NT2/D1 (cell line): ENCODE measurements around the gene TAAR9.

Experiments used
- DNase-seq: peaks from one replicate; pipeline ENCODE4 v3.0.0-alpha.2; 2011; ENCODE audit warnings: low read depth, low spot score
- H3K27me3 ChIP-seq: 2 replicates; pipeline ENCODE4 v1.6.0; 2011; ENCODE audit warnings: mild to moderate bottlenecking; ENCODE audit not compliant: insufficient read length, insufficient read depth
- H3K36me3 ChIP-seq: 2 replicates; pipeline ENCODE4 v1.6.1; 2011; ENCODE audit warnings: mild to moderate bottlenecking, low read length, mixed read lengths; ENCODE audit not compliant: insufficient read depth, insufficient read length
- H3K4me1 ChIP-seq: 2 replicates; pipeline ENCODE4 v1.5.1; 2011; ENCODE audit not compliant: insufficient read depth, insufficient read length
- H3K4me3 ChIP-seq: 2 replicates; pipeline ENCODE4 v1.5.1; 2011; ENCODE audit warnings: low read depth; ENCODE audit not compliant: insufficient read length
- H3K9ac ChIP-seq: 2 replicates; pipeline ENCODE4 v1.6.0; 2011; ENCODE audit warnings: low read depth; ENCODE audit not compliant: insufficient read length
- H3K9me3 ChIP-seq: 2 replicates; pipeline ENCODE4 v1.5.1; 2011; ENCODE audit warnings: mild to moderate bottlenecking, low read length; ENCODE audit not compliant: insufficient read depth
- SUZ12 ChIP-seq: IDR thresholded peaks from 2 replicates; pipeline ENCODE4 v1.6.1; 2011; ENCODE audit not compliant: insufficient read length, insufficient read depth; ENCODE audit errors: extremely low read depth
- YY1 ChIP-seq: IDR thresholded peaks from 2 replicates; pipeline ENCODE4 v1.6.1; 2011; ENCODE audit not compliant: insufficient read length, insufficient read depth
- ZNF274 ChIP-seq: IDR thresholded peaks from 2 replicates; pipeline ENCODE4 v1.6.1; 2011; ENCODE audit warnings: mild to moderate bottlenecking, low read depth, low read length

TAAR9 gene

GRCh38 chr6:132568611-132569010 lies 30.5 kb downstream of the TAAR9 start:
- H3K9ac ChIP-seq = no peak overlapping the region
- TF ChIP-seq SUZ12 (no peak), ZNF274 (no peak), YY1 (no peak)
- no peaks in the 10 kb centered on the region for H3K4me1 ChIP-seq
- H3K27me3 ChIP-seq = no peaks in the 10 kb centered on the region
- no peak overlapping the region for H3K4me3 ChIP-seq
- no peak for DNase-seq
- no peaks in the 10 kb centered on the region for H3K36me3 ChIP-seq
- no peaks in the 10 kb centered on the region for H3K9me3 ChIP-seq

DNA sequence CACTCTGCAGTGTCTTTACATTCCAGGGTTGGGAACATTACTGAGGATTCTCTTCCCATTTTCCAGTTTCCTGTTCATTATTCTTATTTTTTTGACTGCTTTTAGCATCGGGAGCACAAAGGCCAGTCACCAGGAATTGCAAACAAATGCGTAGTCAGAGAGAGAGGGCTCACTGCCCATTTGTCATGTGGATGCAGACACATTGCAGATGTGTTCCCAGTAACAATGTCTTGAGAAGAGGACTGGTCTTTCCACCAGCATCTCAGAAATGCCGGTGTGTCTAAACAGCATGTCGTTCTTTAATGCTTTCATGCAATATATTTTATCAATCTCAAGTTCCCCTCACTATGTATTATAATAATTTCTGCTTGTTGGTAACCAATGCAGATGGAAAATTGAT lies 31.1 kb downstream of the TAAR9 start:
- Histone ChIP-seq H3K4me3 (no peak overlapping the region), H3K9me3 (no peaks in the 10 kb centered on the region), H3K9ac (no peak overlapping the region), H3K27me3 (no peaks in the 10 kb centered on the region), H3K36me3 (no peaks in the 10 kb centered on the region), H3K4me1 (no peaks in the 10 kb centered on the region)
- TF ChIP-seq SUZ12 (no peak), ZNF274 (no peak), YY1 (no peak)
- DNase-seq = peak; percentile 11

GRCh38 chr6:132570221-132570777 lies 32.2 kb downstream of the TAAR9 start, which contains the start of gene TAAR6:
Gene TAAR6, plus strand, starts transcription at chr6:132570322. Its CDS starts 0 bp downstream, at chr6:132570322.
- H3K9ac ChIP-seq = no peak within 1 kb of the TSS
- H3K27me3 ChIP-seq = no peaks in the 10 kb centered on the region
- H3K4me1 ChIP-seq = no peaks in the 10 kb centered on the region
- TF ChIP-seq SUZ12 (no peak), YY1 (no peak), ZNF274 (no peak)
- no peak for DNase-seq
- H3K4me3 ChIP-seq = no peak within 1 kb of the TSS
- no peaks in the 10 kb centered on the region for H3K36me3 ChIP-seq
- H3K9me3 ChIP-seq = no peaks in the 10 kb centered on the region

DNA sequence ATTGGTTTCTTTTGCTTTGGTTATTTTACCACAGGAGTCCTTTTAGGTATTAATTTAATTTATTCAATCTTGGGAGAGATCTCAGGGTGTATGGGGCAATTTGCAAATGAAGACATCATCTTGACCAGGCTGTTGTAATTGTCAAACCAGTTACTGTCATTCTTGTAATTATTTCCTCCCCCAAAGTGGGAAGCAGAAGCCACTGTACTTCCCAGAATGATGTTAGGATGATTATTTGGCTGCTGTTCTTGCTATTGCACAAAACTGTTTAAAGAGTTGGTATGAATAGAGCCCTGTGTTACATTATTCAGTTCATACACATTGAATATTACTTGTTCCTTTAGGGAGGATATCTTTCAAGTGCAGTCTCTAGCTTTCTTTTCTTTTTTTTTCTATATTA lies 33.7 kb downstream of the TAAR9 start:
- Histone ChIP-seq H3K4me1 (no peaks in the 10 kb centered on the region), H3K4me3 (no peak overlapping the region), H3K27me3 (no peaks in the 10 kb centered on the region), H3K36me3 (no peaks in the 10 kb centered on the region), H3K9ac (no peak overlapping the region), H3K9me3 (no peaks in the 10 kb centered on the region)
- TF ChIP-seq SUZ12 = no peak
- DNase-seq = no peak

GRCh38 chr6:132584698-132585097 lies 46.6 kb downstream of the TAAR9 start:
- TF ChIP-seq ZNF274 = no peak
- no peak for TF ChIP-seq YY1
- no peak for TF ChIP-seq SUZ12

GRCh38 chr6:132587424-132587823 lies 49.3 kb downstream of the TAAR9 start:
- no peak overlapping the region for H3K9ac ChIP-seq
- no peaks in the 10 kb centered on the region for H3K9me3 ChIP-seq
- no peaks in the 10 kb centered on the region for H3K27me3 ChIP-seq
- H3K4me3 ChIP-seq = no peak overlapping the region
- H3K36me3 ChIP-seq = no peaks in the 10 kb centered on the region
- no peak for TF ChIP-seq ZNF274
- TF ChIP-seq SUZ12 = no peak
- no peak for TF ChIP-seq YY1
- H3K4me1 ChIP-seq = no peaks in the 10 kb centered on the region
- no peak for DNase-seq

More at GRCh38 chr6:132584698-132585097, 46.6 kb downstream of the TAAR9 start:
- no peak for DNase-seq
- Histone ChIP-seq H3K4me3 (no peak overlapping the region), H3K4me1 (no peaks in the 10 kb centered on the region), H3K27me3 (no peaks in the 10 kb centered on the region), H3K36me3 (no peaks in the 10 kb centered on the region), H3K9ac (no peak overlapping the region), H3K9me3 (no peaks in the 10 kb centered on the region)
